Glutamatergic neuron (in vitro differentiated cells): Measurements from ENCODE around the gene FRS2. TPM values are rescaled to one million over a fixed set of nuclear protein-coding genes. Genes with fewer than 3 reads are reported as not detected.
A peak's percentile ranks its signal among the peaks of the same experiment; 100 is the strongest.

ENCODE experiments used
- DNase-seq: peaks from one replicate; pipeline ENCODE4 v3.0.0; 2022
- H3K27ac Mint-ChIP-seq: one replicate; pipeline ENCODE4 v1.8.0; 2020; ENCODE audit warnings: mild to moderate bottlenecking, mixed read lengths, inconsistent platforms; ENCODE audit not compliant: unreplicated experiment
- H3K27me3 Mint-ChIP-seq: one replicate; pipeline ENCODE4 v1.8.0; 2020; ENCODE audit warnings: mild to moderate bottlenecking, moderate library complexity, mixed read lengths, inconsistent platforms; ENCODE audit not compliant: unreplicated experiment
- H3K36me3 Mint-ChIP-seq: one replicate; pipeline ENCODE4 v1.8.0; 2020; ENCODE audit warnings: mild to moderate bottlenecking, mixed read lengths, inconsistent platforms; ENCODE audit not compliant: unreplicated experiment
- H3K4me1 Mint-ChIP-seq: one replicate; pipeline ENCODE4 v1.8.0; 2020; ENCODE audit warnings: mild to moderate bottlenecking, low read depth, mixed read lengths, inconsistent platforms; ENCODE audit not compliant: unreplicated experiment
- H3K4me3 Mint-ChIP-seq: one replicate; pipeline ENCODE4 v1.8.0; 2020; ENCODE audit warnings: mild to moderate bottlenecking, mixed read lengths, inconsistent platforms; ENCODE audit not compliant: unreplicated experiment
- H3K9me3 Mint-ChIP-seq: one replicate; pipeline ENCODE4 v1.8.0; 2020; ENCODE audit warnings: mild to moderate bottlenecking, moderate library complexity, mixed read lengths, inconsistent platforms; ENCODE audit not compliant: unreplicated experiment
- CTCF ChIP-seq: fragments of 200-600 bp; sonication (generic); IDR thresholded peaks from one replicate; pipeline ENCODE4 v1.5.0; 2021; ENCODE audit not compliant: partially characterized antibody, unreplicated experiment
- total RNA-seq: library from RNA; stranded (reverse); fragmentation: NEBNext Ultra II Directional; extraction: Animal tissue kit (Norgen Biotek cat#: 25700); gene quantifications from one replicate; pipeline ENCODE4 v1.2.1, GENCODE V29; 2021; ENCODE audit not compliant: unreplicated experiment

Gene FRS2
- total RNA-seq, 1 donor from 2014 or later: 26.7 TPM

GRCh38 chr12:69511469-69512267, 41.5 kb downstream of the FRS2 start:
- Mint-ChIP-seq H3K27me3 (peaks cover 1% of the 10 kb centered on the region), H3K4me3 (no peak overlapping the region), H3K36me3 (no peaks in the 10 kb centered on the region), H3K27ac (peak overlapping the region; percentile 22), H3K4me1 (peaks cover 58% of the 10 kb centered on the region), H3K9me3 (peaks cover 7% of the 10 kb centered on the region)
- no peak for TF ChIP-seq CTCF
- no peak for DNase-seq

- peaks cover 1% of the 10 kb centered on the region for H3K27me3 Mint-ChIP-seq
- no peak for TF ChIP-seq CTCF
- peaks cover 54% of the 10 kb centered on the region for H3K4me1 Mint-ChIP-seq
- no peak overlapping the region for H3K27ac Mint-ChIP-seq
- H3K9me3 Mint-ChIP-seq: peaks cover 7% of the 10 kb centered on the region
- H3K4me3 Mint-ChIP-seq: no peak overlapping the region
- no peak for DNase-seq
- H3K36me3 Mint-ChIP-seq: no peaks in the 10 kb centered on the region
Observed at GRCh38 chr12:69512820-69513219, 42.6 kb downstream of the FRS2 start.

GRCh38 chr12:69513297-69513696, 43.1 kb downstream of the FRS2 start:
- Mint-ChIP-seq H3K4me3 (no peak overlapping the region), H3K27me3 (peaks cover 1% of the 10 kb centered on the region), H3K27ac (no peak overlapping the region), H3K36me3 (no peaks in the 10 kb centered on the region), H3K9me3 (peaks cover 7% of the 10 kb centered on the region), H3K4me1 (peaks cover 54% of the 10 kb centered on the region)
- no peak for TF ChIP-seq CTCF
- DNase-seq: no peak

GRCh38 chr12:69514111-69514510, 43.9 kb downstream of the FRS2 start:
- Mint-ChIP-seq H3K27ac (peak overlapping the region; percentile 43), H3K36me3 (no peaks in the 10 kb centered on the region), H3K4me1 (peaks cover 49% of the 10 kb centered on the region), H3K27me3 (peaks cover 1% of the 10 kb centered on the region), H3K9me3 (peaks cover 7% of the 10 kb centered on the region), H3K4me3 (peak overlapping the region; percentile 48)
- TF ChIP-seq CTCF: no peak
- no peak for DNase-seq

- Mint-ChIP-seq H3K4me3 (no peak overlapping the region), H3K4me1 (peaks cover 44% of the 10 kb centered on the region), H3K27me3 (peaks cover 1% of the 10 kb centered on the region), H3K9me3 (peaks cover 4% of the 10 kb centered on the region), H3K27ac (peak overlapping the region; percentile 43), H3K36me3 (no peaks in the 10 kb centered on the region)
- no peak for TF ChIP-seq CTCF
- DNase-seq: no peak
Observed at GRCh38 chr12:69514845-69515244, 44.7 kb downstream of the FRS2 start.
